HepG2 (cell line): ENCODE data around the gene UNC119B. TPM values are rescaled to one million over a fixed set of nuclear protein-coding genes. Genes with fewer than 3 reads are reported as not detected.

Experiments used
- ATAC-seq: fragments of 200-7000 bp; cut with Tn5 transposase; 3 replicates; pipeline ENCODE4 v1.9.1; 2020; ENCODE audit warnings: mild to moderate bottlenecking, moderate library complexity
- BruUV-seq: library from RNA; stranded (reverse); fragments of 400-500 nt; replicated peaks from 2 replicates; lab custom pipeline; 2021; lab: Mats Ljungman, UMichigan
- CTCF ChIA-PET: fragments of 300-600 bp; formaldehyde crosslinking; extraction: SDS; loops from one replicate; lab custom pipeline; 2021; ENCODE audit warnings: low total read pairs, inconsistent platforms, low intra/inter-chr PET ratio; lab: Yijun Ruan, JAX
- POLR2A ChIA-PET: fragments of 350-600 bp; sonication (Branson Sonifier 250); formaldehyde crosslinking; loops from one replicate; lab custom pipeline; 2020; ENCODE audit warnings: antibody characterized with exemption, inconsistent platforms; lab: Yijun Ruan, JAX
- DNase-seq: peaks from one replicate; pipeline ENCODE4 v3.0.0-alpha.2; 2015; ENCODE audit warnings: low spot score
- FAIRE-seq: peaks from 3 replicates; lab custom pipeline; 2011; peaks lifted over from hg19 to GRCh38; lab: Jason Lieb, UNC
- H2AFZ ChIP-seq: one replicate; pipeline ENCODE4 v1.6.1; 2011; ENCODE audit warnings: low read length, inconsistent platforms
- H3K27ac ChIP-seq: fragments of 300-600 bp; 3 replicates; pipeline ENCODE4 v1.8.0; 2011; ENCODE audit warnings: mixed run types, mild to moderate bottlenecking, mixed read lengths, low read length, inconsistent platforms; ENCODE audit not compliant: insufficient read depth; ENCODE audit errors: extremely low read length
- H3K27me3 ChIP-seq, 2 experiments: fragments of 200-600 bp in 1 of 2; 2 replicates in 1 of 2; 3 replicates in 1 of 2; pipeline versions ENCODE4 v1.6.0 to v1.8.0; 2011; ENCODE audit warnings: low read length in 2 of 2, mild to moderate bottlenecking in 2 of 2, moderate library complexity in 2 of 2, inconsistent platforms in 1 of 2; ENCODE audit not compliant: insufficient read depth in 2 of 2, control insufficient read depth in 1 of 2
- H3K36me3 ChIP-seq, 2 experiments: fragments of 200-600 bp in 1 of 2; replicated peaks in 1 of 2; 2 replicates in 1 of 2; 3 replicates in 1 of 2; pipeline versions ENCODE4 v1.5.1 to v1.8.0; 2011; ENCODE audit warnings: low read length in 2 of 2, inconsistent platforms in 1 of 2; ENCODE audit not compliant: insufficient read depth in 2 of 2, control insufficient read depth in 1 of 2
- H3K4me1 ChIP-seq: 2 replicates; pipeline ENCODE4 v1.5.1; 2012; ENCODE audit warnings: low read length, inconsistent platforms; ENCODE audit not compliant: insufficient read depth
- H3K4me2 ChIP-seq: 2 replicates; pipeline ENCODE4 v1.6.0; 2011; ENCODE audit warnings: low read depth, low read length, inconsistent platforms
- H3K4me3 ChIP-seq, 3 experiments: fragments of 200-600 bp in 1 of 3; sonication (generic), shearing (Covaris generic) in 1 of 3; replicated peaks in 1 of 3; 2 replicates each; pipeline ENCODE4 v1.5.1; 2011 to 2016; ENCODE audit warnings: low read length in 3 of 3, inconsistent platforms in 2 of 3, low read depth in 2 of 3, mild to moderate bottlenecking in 2 of 3, control low read depth in 1 of 3, mixed read lengths in 1 of 3; ENCODE audit not compliant: insufficient read depth in 1 of 3
- H3K79me2 ChIP-seq: one replicate; pipeline ENCODE4 v1.6.1; 2011; ENCODE audit warnings: low read length, inconsistent platforms; ENCODE audit not compliant: insufficient read depth
- H3K9ac ChIP-seq: 2 replicates; pipeline ENCODE4 v1.6.0; 2011; ENCODE audit warnings: mild to moderate bottlenecking, low read depth, low read length, inconsistent platforms; ENCODE audit not compliant: insufficient read depth
- H3K9me3 ChIP-seq: 2 replicates; pipeline ENCODE4 v1.5.1; 2012; ENCODE audit warnings: mild to moderate bottlenecking, low read length
- H4K20me1 ChIP-seq: 2 replicates; pipeline ENCODE4 v1.6.0; 2011; ENCODE audit warnings: inconsistent platforms, mild to moderate bottlenecking, low read length, moderate library complexity; ENCODE audit not compliant: insufficient read depth
- ATAD3A ChIP-seq: sonication (generic); formaldehyde crosslinking; IDR thresholded peaks from 2 replicates; pipeline ENCODE4 v1.4.0; 2020; ENCODE audit warnings: missing genetic modification reagents
- ELF1 ChIP-seq: sonication (generic); formaldehyde crosslinking; IDR thresholded peaks from 2 replicates; pipeline ENCODE4 v1.4.0; 2020; ENCODE audit warnings: missing genetic modification reagents
- GTF3A ChIP-seq: sonication (generic); formaldehyde crosslinking; conservative IDR thresholded peaks from 2 replicates; pipeline ENCODE4 v1.4.0; 2020; ENCODE audit warnings: mild to moderate bottlenecking, missing genetic modification reagents
- JARID2 ChIP-seq: sonication (generic); formaldehyde crosslinking; IDR thresholded peaks from 2 replicates; pipeline ENCODE4 v1.8.1; 2023; ENCODE audit warnings: missing genetic modification reagents, inconsistent platforms; ENCODE audit not compliant: insufficient replicate concordance
- NFE2L1 ChIP-seq: sonication (generic); formaldehyde crosslinking; IDR thresholded peaks from 2 replicates; pipeline ENCODE4 v1.4.0; 2020; ENCODE audit warnings: missing genetic modification reagents, mild to moderate bottlenecking, borderline replicate concordance
- SMARCE1 ChIP-seq: fragments of 450-650 bp; IDR thresholded peaks from 2 replicates; pipeline ENCODE4 v1.6.1; 2017; ENCODE audit warnings: borderline replicate concordance
- TBL1XR1 ChIP-seq: fragments of 150-350 bp; IDR thresholded peaks from 2 replicates; pipeline ENCODE4 v1.6.1; 2014; ENCODE audit warnings: borderline replicate concordance, low read length; ENCODE audit not compliant: partially characterized antibody
- YEATS4 ChIP-seq: sonication (generic); formaldehyde crosslinking; IDR thresholded peaks from 2 replicates; pipeline ENCODE4 v1.4.0; 2020; ENCODE audit warnings: missing genetic modification reagents, borderline replicate concordance
- ZFYVE20 ChIP-seq: sonication (generic); formaldehyde crosslinking; IDR thresholded peaks from 2 replicates; pipeline ENCODE4 v1.8.0; 2023; ENCODE audit warnings: low read depth, mild to moderate bottlenecking, moderate library complexity, missing genetic modification reagents, borderline replicate concordance
- ZNF12 ChIP-seq: sonication (generic); formaldehyde crosslinking; IDR thresholded peaks from 2 replicates; pipeline ENCODE4 v1.5.0; 2020; ENCODE audit warnings: missing genetic modification reagents
- ZNF451 ChIP-seq: sonication (generic); formaldehyde crosslinking; IDR thresholded peaks from 2 replicates; pipeline ENCODE4 v1.5.0; 2020; ENCODE audit warnings: mild to moderate bottlenecking, missing genetic modification reagents
- ZNF660 ChIP-seq: sonication (generic); formaldehyde crosslinking; IDR thresholded peaks from 2 replicates; pipeline ENCODE4 v1.5.1; 2020; ENCODE audit warnings: mild to moderate bottlenecking, low read depth, missing genetic modification reagents, borderline replicate concordance
- ZNF713 ChIP-seq: sonication (generic); formaldehyde crosslinking; IDR thresholded peaks from 2 replicates; pipeline ENCODE4 v1.4.0; 2020; ENCODE audit warnings: mild to moderate bottlenecking, missing genetic modification reagents
- WGBS: methylation state at CpG from one replicate; pipeline ENCODE4 v1.1.6; 2017; ENCODE audit warnings: low lambda C conversion rate; 5-methylcytosine and 5-hydroxymethylcytosine counted together
- in situ Hi-C: cut with HindIII; loops from 2 replicates; pipeline ENCODE4 v1.10.0; 2017; ENCODE audit warnings: low pct_unique_long_range_greater_than_20kb; ENCODE audit not compliant: extremely low pct_ligation_motif_present
- intact Hi-C: fragments of 100-400 bp; cut with micrococcal nuclease; formaldehyde crosslinking; loops from one replicate; pipeline ENCODE4 v1.10.0; 2022; ENCODE audit not compliant: unreplicated experiment
- polyA plus RNA-seq, 8 experiments: library from polyadenylated mRNA; depleted of rRNA in 3 of 8; stranded (reverse) in 7 of 8; unstranded in 1 of 8; fragments of >200 nt; fragmentation: Illumina TruSeq in 4 of 8; extraction: Trizol in 4 of 8; gene quantifications; 2 replicates each; pipeline versions ENCODE4 v1.2.1 to v1.2.3, GENCODE V29; 2011 to 2016; ENCODE audit warnings: low read depth in 4 of 8, missing spikeins in 1 of 8, mixed read lengths in 1 of 8; ENCODE audit not compliant: insufficient read depth in 1 of 8
- total RNA-seq, 5 experiments: library from RNA; depleted of rRNA; stranded (reverse); fragments of >200 nt; fragmentation: Illumina TruSeq; extraction: Trizol; gene quantifications; 2 replicates each; pipeline ENCODE4 v1.2.3, GENCODE V29; 2016; ENCODE audit warnings: low read depth in 1 of 5
- TF ChIP-seq, protein P1 (sequence below): IDR thresholded peaks from 2 replicates; pipeline ENCODE4 v1.6.1; 2016; ENCODE audit warnings: mild to moderate bottlenecking, missing biosample characterization, missing genetic modification reagents
- TF ChIP-seq, protein P2 (sequence below): sonication (generic); formaldehyde crosslinking; IDR thresholded peaks from 2 replicates; pipeline ENCODE4 v1.5.0; 2020; ENCODE audit warnings: missing genetic modification reagents
- TF ChIP-seq, protein P3 (sequence below): sonication (generic); formaldehyde crosslinking; IDR thresholded peaks from 2 replicates; pipeline ENCODE4 v1.4.0; 2020; ENCODE audit warnings: missing genetic modification reagents

The UNC119B gene
- total and polyA plus RNA-seq, 2 of the 13 experiments (the other 11 are each of a cell fraction or from before 2014, with no cell fraction given), result 19.6 to 19.7 TPM

DNA sequence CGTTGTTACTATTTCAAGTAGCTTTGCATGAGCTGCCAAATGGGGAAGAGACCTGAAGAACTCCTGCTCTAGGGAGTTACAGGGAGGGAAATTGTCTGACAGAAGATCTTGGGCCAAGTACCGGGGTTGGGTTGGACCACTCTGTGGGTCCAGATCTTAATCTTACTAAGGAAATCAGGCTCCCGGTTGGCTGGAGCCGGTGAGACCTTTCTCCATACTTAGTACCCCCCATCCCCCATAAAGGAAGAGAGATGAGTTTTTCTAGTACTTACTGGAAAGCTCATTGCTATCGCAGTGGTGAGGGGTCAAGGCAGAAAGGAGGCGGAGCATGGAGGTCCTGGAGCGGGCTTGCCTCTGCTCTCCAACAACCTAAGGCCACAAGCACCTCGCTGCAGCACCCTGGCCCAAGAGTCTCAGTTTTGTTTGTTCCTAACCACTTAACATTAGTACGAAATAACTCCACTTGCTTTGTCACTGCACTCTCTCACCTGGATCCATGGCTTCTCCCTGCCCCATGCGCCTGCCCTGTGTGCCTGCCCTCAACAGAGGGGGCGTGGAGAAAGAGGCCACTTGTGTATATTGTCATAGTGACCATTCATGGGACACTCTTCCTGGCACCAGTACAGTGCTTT, 6.8 kb upstream of the UNC119B start:
- no peaks in the 10 kb centered on the region for H3K9me3 ChIP-seq
- CTCF ChIA-PET, result no interaction called here
- H3K4me1 ChIP-seq, result peaks cover 20% of the 10 kb centered on the region
- 90% methylated on average over 11 of the region's 11 CpGs for WGBS
- H3K4me2 ChIP-seq, result no peak overlapping the region
- DNase-seq, result no peak
- no peak for FAIRE-seq
- H3K36me3 ChIP-seq, result peaks cover 19 to 35% of the 10 kb centered on the region in 2 experiments
- peak; percentile 30; the same call in 1 of the 3 replicates for ATAC-seq
- H3K4me3 ChIP-seq, result no peak overlapping the region
- in situ Hi-C loops, result no loop called here
- TF ChIP-seq ZFYVE20 (no peak), YEATS4 (CRISPR knock-in tag) (no peak), GTF3A (CRISPR knock-in tag) (no peak)
- TF ChIP-seq, protein P1, sequence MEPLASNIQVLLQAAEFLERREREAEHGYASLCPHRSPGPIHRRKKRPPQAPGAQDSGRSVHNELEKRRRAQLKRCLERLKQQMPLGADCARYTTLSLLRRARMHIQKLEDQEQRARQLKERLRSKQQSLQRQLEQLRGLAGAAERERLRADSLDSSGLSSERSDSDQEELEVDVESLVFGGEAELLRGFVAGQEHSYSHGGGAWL, result no peak
- no peak overlapping the region for H3K27ac ChIP-seq
- no peaks in the 10 kb centered on the region for H3K79me2 ChIP-seq
- POLR2A ChIA-PET, result interaction anchor here (1.4 kb wide), 1 partner anchor 11 kb away, joined by 6 read pairs; no protein-coding TSS in a partner anchor
- BruUV-seq, result no TSS peak
- H2AFZ ChIP-seq, result no peak overlapping the region
- no peak overlapping the region for H3K9ac ChIP-seq
- no peaks in the 10 kb centered on the region for H4K20me1 ChIP-seq
- intact Hi-C loops, result no loop called here
- no peaks in the 10 kb centered on the region for H3K27me3 ChIP-seq

DNA sequence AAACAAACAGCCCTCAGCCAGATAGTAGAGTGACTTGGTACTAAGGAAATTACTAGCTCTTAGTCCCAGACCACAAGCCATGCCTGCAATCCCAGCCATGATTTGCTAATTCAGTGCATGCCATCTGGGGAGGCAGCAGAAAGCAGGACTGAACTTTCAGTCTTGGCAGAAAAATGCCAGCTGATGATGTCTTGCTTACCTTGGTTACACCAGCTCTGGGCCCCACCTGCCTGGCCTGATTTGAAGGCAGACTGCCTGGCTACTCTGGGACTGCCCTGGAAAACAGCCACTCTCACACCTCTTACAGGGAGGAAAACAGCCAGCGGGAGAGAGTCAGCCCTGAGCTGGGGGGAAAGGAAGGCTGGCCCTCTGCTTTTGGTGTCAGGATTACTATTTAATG, 4.6 kb upstream of the UNC119B start:
- Histone ChIP-seq H3K4me1 (peaks cover 36% of the 10 kb centered on the region), H3K9me3 (no peaks in the 10 kb centered on the region), H3K36me3 (peaks cover 6 to 15% of the 10 kb centered on the region in 2 experiments), H3K79me2 (peaks cover under 1% of the 10 kb centered on the region), H3K4me3 (no peak overlapping the region), H3K4me2 (no peak overlapping the region), H3K27me3 (no peaks in the 10 kb centered on the region), H3K9ac (no peak overlapping the region), H3K27ac (no peak overlapping the region), H2AFZ (no peak overlapping the region), H4K20me1 (no peaks in the 10 kb centered on the region)
- FAIRE-seq (no peak), ATAC-seq (no peak), DNase-seq (no peak)
- no TSS peak for BruUV-seq
- intact Hi-C loops, result no loop called here
- POLR2A ChIA-PET, result no interaction called here
- CTCF ChIA-PET, result no interaction called here
- WGBS, result 100% methylated on average over 1 of the region's 1 CpG
- in situ Hi-C loops, result no loop called here
- TF ChIP-seq NFE2L1 (CRISPR knock-in tag) (no peak), ELF1 (CRISPR knock-in tag) (no peak), ZNF660 (CRISPR knock-in tag) (no peak), ZNF713 (no peak), JARID2 (CRISPR knock-in tag) (no peak), ATAD3A (CRISPR knock-in tag) (no peak), SMARCE1 (no peak), ZNF451 (no peak), TBL1XR1 (no peak), ZNF12 (CRISPR knock-in tag) (no peak)
- TF ChIP-seq, protein P2, sequence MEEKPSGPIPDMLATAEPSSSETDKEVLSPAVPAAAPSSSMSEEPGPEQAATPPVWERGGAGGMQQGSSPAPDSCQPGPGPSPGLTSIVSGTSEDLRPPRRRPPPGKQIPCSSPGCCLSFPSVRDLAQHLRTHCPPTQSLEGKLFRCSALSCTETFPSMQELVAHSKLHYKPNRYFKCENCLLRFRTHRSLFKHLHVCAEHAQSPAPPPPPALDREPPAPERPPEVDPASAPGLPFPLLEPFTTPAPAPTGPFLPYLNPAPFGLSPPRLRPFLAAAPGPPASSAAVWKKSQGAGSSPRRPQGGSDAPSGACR (CRISPR knock-in tag), result no peak
- TF ChIP-seq, protein P3, sequence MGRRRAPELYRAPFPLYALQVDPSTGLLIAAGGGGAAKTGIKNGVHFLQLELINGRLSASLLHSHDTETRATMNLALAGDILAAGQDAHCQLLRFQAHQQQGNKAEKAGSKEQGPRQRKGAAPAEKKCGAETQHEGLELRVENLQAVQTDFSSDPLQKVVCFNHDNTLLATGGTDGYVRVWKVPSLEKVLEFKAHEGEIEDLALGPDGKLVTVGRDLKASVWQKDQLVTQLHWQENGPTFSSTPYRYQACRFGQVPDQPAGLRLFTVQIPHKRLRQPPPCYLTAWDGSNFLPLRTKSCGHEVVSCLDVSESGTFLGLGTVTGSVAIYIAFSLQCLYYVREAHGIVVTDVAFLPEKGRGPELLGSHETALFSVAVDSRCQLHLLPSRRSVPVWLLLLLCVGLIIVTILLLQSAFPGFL (CRISPR knock-in tag), result no peak
